Keratinocyte (primary cell): Measurements from ENCODE around the gene SLC5A5. TPM values are rescaled to one million over a fixed set of nuclear protein-coding genes. Genes with fewer than 3 reads are reported as not detected.

Experiments used
- DNase-seq: peaks from one replicate; pipeline ENCODE4 v3.0.0-alpha.2; 2011; ENCODE audit warnings: low read depth, missing footprints, low spot score
- FAIRE-seq: peaks from 2 replicates; lab custom pipeline; 2011; peaks lifted over from hg19 to GRCh38; lab: Jason Lieb, UNC
- H2AFZ ChIP-seq: 2 replicates; pipeline ENCODE4 v1.6.0; 2012; ENCODE audit warnings: low read length, control low read depth, inconsistent platforms; ENCODE audit not compliant: control insufficient read depth
- H3K27ac ChIP-seq: 2 replicates; pipeline ENCODE4 v1.5.1; 2011; ENCODE audit warnings: low read length; ENCODE audit not compliant: control insufficient read depth, insufficient read depth
- H3K27me3 ChIP-seq: 3 replicates; pipeline ENCODE4 v1.6.0; 2011; ENCODE audit warnings: low read length; ENCODE audit not compliant: control insufficient read depth, insufficient read depth; ENCODE audit errors: extremely low read depth
- H3K36me3 ChIP-seq, 2 experiments: 2 replicates in 1 of 2; 3 replicates in 1 of 2; pipeline ENCODE4 v1.5.1; 2011; ENCODE audit warnings: low read length in 2 of 2, mild to moderate bottlenecking in 1 of 2; ENCODE audit not compliant: control insufficient read depth in 2 of 2, insufficient read depth in 2 of 2; ENCODE audit errors: extremely low read depth in 1 of 2
- H3K4me1 ChIP-seq: 3 replicates; pipeline ENCODE4 v1.5.1; 2011; ENCODE audit warnings: low read length; ENCODE audit not compliant: control insufficient read depth, insufficient read depth; ENCODE audit errors: extremely low read depth
- H3K4me2 ChIP-seq: 3 replicates; pipeline ENCODE4 v1.6.0; 2011; ENCODE audit warnings: low read depth, low read length; ENCODE audit not compliant: control insufficient read depth, insufficient read depth; ENCODE audit errors: extremely low read depth
- H3K4me3 ChIP-seq, 3 experiments: fragments of 200-600 bp in 1 of 3; sonication (generic) in 1 of 3; 2 replicates in 2 of 3; 3 replicates in 1 of 3; pipeline ENCODE4 v1.5.1; 2011 to 2016; ENCODE audit warnings: low read length in 3 of 3, mild to moderate bottlenecking in 3 of 3, control low read depth in 2 of 3, inconsistent platforms in 1 of 3, low read depth in 1 of 3, mixed read lengths in 1 of 3, mixed run types in 1 of 3, moderate library complexity in 1 of 3; ENCODE audit not compliant: control insufficient read depth in 2 of 3, insufficient read depth in 2 of 3; ENCODE audit errors: extremely low read depth in 1 of 3
- H3K79me2 ChIP-seq: 2 replicates; pipeline ENCODE4 v1.6.0; 2012; ENCODE audit warnings: low read length; ENCODE audit not compliant: control insufficient read depth, insufficient read depth
- H3K9ac ChIP-seq: 3 replicates; pipeline ENCODE4 v1.6.0; 2011; ENCODE audit warnings: low read length; ENCODE audit not compliant: control insufficient read depth, insufficient read depth; ENCODE audit errors: extremely low read depth
- H3K9me1 ChIP-seq: 3 replicates; pipeline ENCODE4 v1.6.0; 2011; ENCODE audit warnings: low read length; ENCODE audit not compliant: control insufficient read depth, insufficient read depth; ENCODE audit errors: extremely low read depth
- H3K9me3 ChIP-seq: 2 replicates; pipeline ENCODE4 v1.5.1; 2012; ENCODE audit warnings: low read depth, low read length; ENCODE audit not compliant: control insufficient read depth
- H4K20me1 ChIP-seq: 3 replicates; pipeline ENCODE4 v1.6.0; 2011; ENCODE audit warnings: low read length; ENCODE audit not compliant: control insufficient read depth, insufficient read depth; ENCODE audit errors: extremely low read depth
- CTCF ChIP-seq, 3 experiments: IDR thresholded peaks in 1 of 3; conservative IDR thresholded peaks in 1 of 3; optimal IDR thresholded peaks in 1 of 3; 2 replicates in 2 of 3; 3 replicates in 1 of 3; pipeline versions ENCODE3 to v1.5.1; 2011; ENCODE audit warnings: low read length in 3 of 3, mild to moderate bottlenecking in 3 of 3, moderate library complexity in 2 of 3, control low read depth in 1 of 3, inconsistent platforms in 1 of 3; ENCODE audit not compliant: insufficient read depth in 2 of 3; ENCODE audit errors: extremely low read depth in 1 of 3
- EZH2 ChIP-seq: IDR thresholded peaks from one replicate; pipeline ENCODE4 v1.6.1; 2012; ENCODE audit warnings: inconsistent platforms, mild to moderate bottlenecking, low read length, moderate library complexity
- dilution Hi-C: fragments of 300-500 bp; cut with MboI; formaldehyde crosslinking; loops from one replicate; pipeline ENCODE4 v1.7.0; 2020; ENCODE audit warnings: low sequenced_read_pairs; ENCODE audit not compliant: extremely low pct_ligation_motif_present
- polyA plus RNA-seq, 5 experiments: library from polyadenylated mRNA; depleted of rRNA in 3 of 5; stranded (reverse) in 3 of 5; stranded (forward) in 1 of 5; unstranded in 1 of 5; fragments of >200 nt; gene quantifications; 1 replicate in 1 of 5; 2 replicates in 3 of 5; 3 replicates in 1 of 5; pipeline versions ENCODE4 v1.2.1 to v1.2.3, GENCODE V29; 2011 to 2012; ENCODE audit warnings: missing spikeins in 2 of 5, low read depth in 1 of 5, low replicate concordance in 1 of 5

Gene SLC5A5
- polyA plus RNA-seq, 1 donor (not counting 4 experiments of a cell fraction or from before 2014, with no cell fraction given), result not detected

DNA sequence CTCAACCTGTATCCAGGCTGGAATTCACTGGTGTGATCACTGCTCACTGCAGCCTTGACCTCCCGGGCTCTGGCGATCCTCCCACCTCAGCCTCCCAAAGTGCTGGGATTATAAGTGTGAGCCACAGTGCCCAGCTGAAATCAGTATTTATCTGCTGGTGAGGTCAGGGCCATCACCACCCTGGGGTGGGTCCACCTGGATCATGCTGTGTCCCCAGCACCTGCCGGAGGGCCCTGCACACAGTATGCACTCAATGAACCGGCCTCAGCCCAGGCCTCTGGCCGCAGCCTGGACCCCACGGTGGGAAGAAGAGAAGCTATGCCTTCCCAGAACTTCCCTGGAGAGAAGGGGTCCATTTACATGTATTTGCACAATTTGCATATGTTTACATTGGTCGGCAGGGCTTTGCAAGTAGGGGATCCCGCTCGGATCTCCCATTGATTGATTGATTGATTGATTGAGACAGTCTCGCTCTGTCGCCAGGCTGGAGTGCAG lies 2.6 kb upstream of the SLC5A5 start:
- peaks cover 42% of the 10 kb centered on the region for H3K27me3 ChIP-seq
- no peak overlapping the region for H3K4me2 ChIP-seq
- TF ChIP-seq CTCF (optimal IDR thresholded peaks at IDR 0.05 in 1 of 3, IDR thresholded peaks at IDR 0.05 in 1 of 3, conservative IDR thresholded peaks at IDR 0.05 in 1 of 3; ENCODE audit: extremely low read depth in 1 of 3, insufficient read depth in 2 of 3, low read length in 3 of 3), result no peak
- no peak for TF ChIP-seq EZH2
- no peak for DNase-seq
- no peaks in the 10 kb centered on the region for H3K9me3 ChIP-seq
- H3K27ac ChIP-seq, result no peak overlapping the region
- H2AFZ ChIP-seq, result no peak overlapping the region
- no peak for FAIRE-seq
- no peak overlapping the region for H3K4me3 ChIP-seq
- no peak overlapping the region for H3K9ac ChIP-seq
- H3K79me2 ChIP-seq, result no peaks in the 10 kb centered on the region
- peaks cover 4% of the 10 kb centered on the region in 2 experiments for H3K36me3 ChIP-seq
- no peaks in the 10 kb centered on the region for H3K9me1 ChIP-seq
- H4K20me1 ChIP-seq, result peaks cover 6% of the 10 kb centered on the region
- dilution Hi-C loops, result no loop called here
- H3K4me1 ChIP-seq, result peaks cover under 1% of the 10 kb centered on the region

GRCh38 chr19:17871032-17871877 lies 490 bp upstream of the SLC5A5 start:
- H3K79me2 ChIP-seq, result no peaks in the 10 kb centered on the region
- H3K9ac ChIP-seq, result no peak overlapping the region
- H3K4me3 ChIP-seq, result no peak overlapping the region
- dilution Hi-C loops, result no loop called here
- DNase-seq (no peak), FAIRE-seq (no peak)
- H4K20me1 ChIP-seq, result no peaks in the 10 kb centered on the region
- H3K4me1 ChIP-seq, result no peaks in the 10 kb centered on the region
- peak; percentile 33 for TF ChIP-seq EZH2
- no peak for TF ChIP-seq CTCF (optimal IDR thresholded peaks at IDR 0.05 in 1 of 3, IDR thresholded peaks at IDR 0.05 in 1 of 3, conservative IDR thresholded peaks at IDR 0.05 in 1 of 3; ENCODE audit: extremely low read depth in 1 of 3, insufficient read depth in 2 of 3, low read length in 3 of 3)
- H2AFZ ChIP-seq, result no peak overlapping the region
- H3K9me3 ChIP-seq, result no peaks in the 10 kb centered on the region
- no peak overlapping the region for H3K4me2 ChIP-seq
- H3K27ac ChIP-seq, result no peak overlapping the region
- no peaks in the 10 kb centered on the region for H3K36me3 ChIP-seq
- H3K27me3 ChIP-seq, result peaks cover 42% of the 10 kb centered on the region
- no peaks in the 10 kb centered on the region for H3K9me1 ChIP-seq
